ENCODE results near the gene TASOR2. TPM values are rescaled to one million over a fixed set of nuclear protein-coding genes. Genes with fewer than 3 reads are reported as not detected.

TASOR2 gene
- total and polyA plus RNA-seq, 2 donors (not counting 3 experiments of a cell fraction or from before 2014, with no cell fraction given), result 13.6 to 49.9 TPM

- Histone ChIP-seq H4K20me1 (replicated peaks; ENCODE audit: control insufficient read depth, extremely low read depth, insufficient read depth, low read length) (no peaks in the 10 kb centered on the region), H3K9ac (replicated peaks; ENCODE audit: extremely low read depth, insufficient read depth, low read length) (no peak overlapping the region), H3K9me1 (replicated peaks; ENCODE audit: control insufficient read depth, extremely low read depth, insufficient read depth, low read length) (no peaks in the 10 kb centered on the region), H3K79me2 (ENCODE audit: control insufficient read depth, insufficient read depth, low read length) (peaks cover 32% of the 10 kb centered on the region), H3K9me3 (replicated peaks; ENCODE audit: control insufficient read depth, insufficient read depth, low read length) (no peaks in the 10 kb centered on the region), H3K4me1 (ENCODE audit: control insufficient read depth, extremely low read depth, insufficient read depth, low read length) (peaks cover 9% of the 10 kb centered on the region), H2AFZ (ENCODE audit: low read depth, low read length) (no peak overlapping the region), H3K4me3 (replicated peaks in 1 of 3; ENCODE audit: insufficient read depth in 1 of 3, low read depth in 1 of 3, low read length in 3 of 3) (no peak overlapping the region), H3K36me3 (ENCODE audit: control insufficient read depth in 2 of 2, extremely low read depth in 1 of 2, insufficient read depth in 2 of 2, low read length in 2 of 2) (no peaks in the 10 kb centered on the region), H3K27me3 (ENCODE audit: control insufficient read depth in 2 of 2, insufficient read depth in 2 of 2, low read length in 2 of 2) (peaks cover 9 to 26% of the 10 kb centered on the region in 2 experiments), H3K27ac (ENCODE audit: insufficient read depth, low read depth, low read length) (no peak overlapping the region), H3K4me2 (ENCODE audit: insufficient read depth, low read length) (no peak overlapping the region)
- dilution Hi-C loops (cut with MboI; ENCODE audit: extremely low pct_ligation_motif_present, low sequenced_read_pairs), result no loop called here
- no TSS peak for BruUV-seq (replicated peaks)
- POLR2A ChIA-PET, result no interaction called here
- DNase-seq (ENCODE audit: low read depth, low spot score), result no peak
- CTCF ChIA-PET, result interaction anchor here (1.1 kb wide), 1 partner anchor 11 kb away, joined by 3 read pairs; no protein-coding TSS in a partner anchor
- TF ChIP-seq MYC (IDR thresholded peaks at IDR 0.05; ENCODE audit: low read depth, low read length) (no peak), CTCF (IDR thresholded peaks at IDR 0.05; ENCODE audit: extremely low read depth in 1 of 2, insufficient read depth in 1 of 2, low read depth in 1 of 2, low read length in 2 of 2) (no peak), JUN (IDR thresholded peaks at IDR 0.05; ENCODE audit: borderline replicate concordance, insufficient read depth, insufficient read length, low read depth) (no peak), EZH2 (IDR thresholded peaks at IDR 0.05; ENCODE audit: borderline replicate concordance, low read depth, low read length, severe bottlenecking) (no peak), POLR2AphosphoS5 (IDR thresholded peaks at IDR 0.05; ENCODE audit: insufficient read depth, low read depth, low read length) (no peak), POLR2A (IDR thresholded peaks at IDR 0.05; ENCODE audit: low read depth, low read length) (no peak), FOS (IDR thresholded peaks at IDR 0.05; ENCODE audit: borderline replicate concordance, insufficient read depth, low read length) (no peak), GATA2 (IDR thresholded peaks at IDR 0.05; ENCODE audit: insufficient read depth, insufficient read length, low read depth, low read length) (no peak), MAX (IDR thresholded peaks at IDR 0.05; ENCODE audit: insufficient read depth, insufficient read length) (no peak)
- intact Hi-C loops (cut with micrococcal nuclease), result no loop called here
- FAIRE-seq, result no peak
These were observed 1.6 kb upstream of the TASOR2 start for GRCh38 chr10:5683065-5683464.
